Upper lobe of left lung (tissue), 6 donors: ENCODE measurements around the gene MAPK8. TPM values are rescaled to one million over a fixed set of nuclear protein-coding genes. Genes with fewer than 3 reads are reported as not detected.

Source experiments
- ATAC-seq, 2 donors: fragments of 200-7000 bp; cut with Tn5 transposase; one replicate each; pipeline ENCODE4 v1.9.1; 2022; ENCODE audit warnings: mild to moderate bottlenecking in 2 of 2, moderate library complexity in 2 of 2; ENCODE audit not compliant: low FRiP score in 2 of 2
- DNase-seq, 2 donors: peaks; one replicate each; pipeline ENCODE4 v3.0.0-alpha.2; 2019 to 2020
- H3K27ac ChIP-seq, 4 donors: fragments of 200-600 bp; sonication (generic); one replicate each; pipeline ENCODE4 v1.5.1; 2016 to 2019
- H3K27me3 ChIP-seq, 4 donors: fragments of 200-600 bp; sonication (generic); one replicate each; pipeline ENCODE4 v1.5.1; 2017 to 2019
- H3K36me3 ChIP-seq, 4 donors: fragments of 200-600 bp; sonication (generic); one replicate each; pipeline ENCODE4 v1.5.1; 2016 to 2019
- H3K4me1 ChIP-seq, 4 donors: fragments of 200-600 bp; sonication (generic); one replicate each; pipeline ENCODE4 v1.5.1; 2018 to 2019
- H3K4me3 ChIP-seq, 4 donors: fragments of 200-600 bp; sonication (generic); one replicate each; pipeline ENCODE4 v1.5.1; 2017 to 2019; ENCODE audit warnings: mild to moderate bottlenecking in 2 of 4, moderate library complexity in 1 of 4
- H3K9me3 ChIP-seq, 4 donors: fragments of 200-600 bp; sonication (generic); one replicate each; pipeline ENCODE4 v1.5.1; 2018 to 2019
- EP300 ChIP-seq, 4 donors: sonication (generic); formaldehyde crosslinking; IDR thresholded peaks; one replicate each; pipeline ENCODE4 v1.5.1; 2017; ENCODE audit warnings: antibody characterized with exemption in 4 of 4, control low read depth in 2 of 4
- POLR2A ChIP-seq, 4 donors: fragments of 450-650 bp; IDR thresholded peaks; one replicate each; pipeline ENCODE4 v1.5.1; 2016 to 2017; ENCODE audit warnings: antibody characterized with exemption in 4 of 4, mild to moderate bottlenecking in 2 of 4
- POLR2AphosphoS5 ChIP-seq, 2 donors: sonication (generic); formaldehyde crosslinking; IDR thresholded peaks; one replicate each; pipeline ENCODE4 v1.5.1; 2017; ENCODE audit warnings: antibody characterized with exemption in 2 of 2
- WGBS, 2 donors: methylation state at CpG; one replicate each; pipeline ENCODE4 v1.1.5; 2017 to 2018; 5-methylcytosine and 5-hydroxymethylcytosine counted together
- total RNA-seq, 6 donors: library from RNA; depleted of rRNA in 4 of 6; stranded (reverse); fragments of >200 nt in 4 of 6; gene quantifications; one replicate each; pipeline versions ENCODE4 v1.1.0 to v1.2.1, GENCODE V29; 2016 to 2021
- TF ChIP-seq, protein P1 (sequence below), 6 experiments: fragments of 450-650 bp in 4 of 6; fragments of 200-600 bp in 2 of 6; sonication (generic) in 2 of 6; IDR thresholded peaks; one replicate each; pipeline ENCODE4 v1.5.1; 2016 to 2019; ENCODE audit warnings: antibody characterized with exemption in 6 of 6
- donor health status: DM: no; HTN: no; CAD: no; lungs with moderate emphysema.
- donor health status: DM: no; HTN: yes; CAD: no; lungs with severe emphysema.

MAPK8 gene
- total RNA-seq, 6 donors from 2014 or later: 33.6 to 61.6 (median 46.6) TPM

DNA sequence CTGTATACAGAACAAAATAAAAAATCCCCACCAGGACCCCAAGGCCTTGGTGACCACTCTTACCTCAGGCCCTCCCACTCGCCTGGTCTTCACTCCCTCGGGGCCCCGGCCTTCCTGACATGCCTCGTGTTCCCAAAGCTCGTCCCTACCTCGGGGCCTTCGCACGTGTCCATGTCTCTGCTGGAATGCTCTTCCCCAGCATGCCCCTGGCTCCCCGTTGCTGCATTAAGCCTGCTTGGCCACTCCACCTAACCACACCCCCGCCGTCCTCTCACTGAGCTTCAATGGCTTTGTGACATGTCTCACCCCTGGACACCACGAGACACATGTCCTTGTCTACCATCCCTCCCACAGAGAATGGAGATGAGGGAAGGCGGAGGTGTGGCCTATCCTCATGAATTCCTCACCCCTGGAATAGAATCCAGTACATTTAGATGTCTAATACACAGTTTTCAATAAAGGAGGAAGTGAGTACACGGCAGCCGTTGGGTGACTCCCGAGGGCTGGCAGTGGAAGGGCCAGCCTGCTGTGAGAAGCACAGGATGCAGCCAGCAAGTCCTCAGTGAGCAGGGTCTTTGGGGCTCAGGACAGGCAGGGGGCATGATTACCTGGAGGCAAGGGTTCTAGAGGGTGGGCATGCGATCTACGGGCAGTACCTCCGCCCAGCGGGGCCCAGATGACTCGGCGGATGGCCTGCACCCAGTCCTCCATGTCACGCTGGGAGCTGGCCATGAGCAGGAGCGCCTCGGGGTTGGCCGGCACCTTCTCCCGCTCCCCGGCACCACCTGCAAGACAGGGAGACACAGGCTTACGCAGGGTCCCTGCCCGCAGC is 172.7 kb downstream of the MAPK8 start:
- 80 to 84% methylated on average over 24 to 29 of the region's 30 CpGs for WGBS, 2 donors
- ATAC-seq (no peak), DNase-seq (peak in 1 of 2 donors; percentile 75)
- H3K4me3 ChIP-seq: no peak overlapping the region
- no peaks in the 10 kb centered on the region for H3K36me3 ChIP-seq
- TF ChIP-seq, protein P1, sequence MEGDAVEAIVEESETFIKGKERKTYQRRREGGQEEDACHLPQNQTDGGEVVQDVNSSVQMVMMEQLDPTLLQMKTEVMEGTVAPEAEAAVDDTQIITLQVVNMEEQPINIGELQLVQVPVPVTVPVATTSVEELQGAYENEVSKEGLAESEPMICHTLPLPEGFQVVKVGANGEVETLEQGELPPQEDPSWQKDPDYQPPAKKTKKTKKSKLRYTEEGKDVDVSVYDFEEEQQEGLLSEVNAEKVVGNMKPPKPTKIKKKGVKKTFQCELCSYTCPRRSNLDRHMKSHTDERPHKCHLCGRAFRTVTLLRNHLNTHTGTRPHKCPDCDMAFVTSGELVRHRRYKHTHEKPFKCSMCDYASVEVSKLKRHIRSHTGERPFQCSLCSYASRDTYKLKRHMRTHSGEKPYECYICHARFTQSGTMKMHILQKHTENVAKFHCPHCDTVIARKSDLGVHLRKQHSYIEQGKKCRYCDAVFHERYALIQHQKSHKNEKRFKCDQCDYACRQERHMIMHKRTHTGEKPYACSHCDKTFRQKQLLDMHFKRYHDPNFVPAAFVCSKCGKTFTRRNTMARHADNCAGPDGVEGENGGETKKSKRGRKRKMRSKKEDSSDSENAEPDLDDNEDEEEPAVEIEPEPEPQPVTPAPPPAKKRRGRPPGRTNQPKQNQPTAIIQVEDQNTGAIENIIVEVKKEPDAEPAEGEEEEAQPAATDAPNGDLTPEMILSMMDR (IDR thresholded peaks at IDR 0.05): no peak
- TF ChIP-seq POLR2AphosphoS5 (IDR thresholded peaks at IDR 0.05) (no peak), POLR2A (IDR thresholded peaks at IDR 0.05) (no peak), EP300 (IDR thresholded peaks at IDR 0.05) (no peak)
- no peaks in the 10 kb centered on the region for H3K4me1 ChIP-seq
- no peak overlapping the region for H3K27ac ChIP-seq
- H3K9me3 ChIP-seq: no peaks in the 10 kb centered on the region
- H3K27me3 ChIP-seq: no peaks in the 10 kb centered on the region

DNA sequence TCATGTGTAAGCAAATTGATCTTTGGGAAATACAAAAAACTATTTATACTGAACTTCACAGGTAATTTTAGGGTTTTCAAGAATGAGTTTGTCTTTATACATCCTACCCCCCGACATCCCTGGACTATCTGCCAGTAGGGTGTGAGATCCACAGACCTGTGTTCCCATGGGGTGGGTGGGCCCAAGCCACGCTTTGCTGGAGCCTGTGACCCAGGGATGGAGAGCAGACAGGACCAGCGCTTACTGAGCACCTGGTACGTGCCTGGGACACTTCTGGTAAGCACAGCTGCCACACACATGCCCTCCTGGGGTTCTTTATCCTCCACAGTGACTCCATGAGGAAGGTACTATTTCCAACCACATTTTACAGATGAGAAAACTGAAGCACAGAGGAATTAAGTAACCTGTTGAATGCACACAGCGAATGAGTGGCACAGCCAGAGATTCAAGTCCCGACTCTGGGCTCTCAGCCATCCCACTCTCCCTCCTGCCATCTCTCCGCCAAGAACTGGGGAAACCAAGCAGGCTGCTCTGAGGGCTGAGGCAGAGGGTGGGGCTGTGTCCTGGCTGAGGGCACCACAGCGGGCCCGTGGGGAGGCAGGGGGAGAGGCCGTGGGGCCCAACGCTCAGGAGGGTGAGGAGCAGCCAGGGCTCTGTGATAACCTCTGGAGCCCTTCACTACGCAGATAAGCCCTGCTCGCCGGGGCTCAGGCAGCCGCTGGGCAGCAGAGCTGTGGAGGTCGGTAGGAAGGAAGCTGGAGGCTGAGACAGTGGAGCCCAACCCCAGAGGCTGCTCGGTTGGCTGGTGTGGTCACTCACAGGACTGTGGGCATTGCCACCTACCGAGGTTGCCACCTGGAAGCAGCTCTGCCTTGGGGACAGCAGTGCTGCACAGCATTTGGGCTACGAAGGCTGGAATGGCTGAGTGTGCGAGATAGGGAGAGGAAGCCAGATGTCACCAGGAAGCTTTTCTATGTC is 174.2 kb downstream of the MAPK8 start:
- no peaks in the 10 kb centered on the region for H3K36me3 ChIP-seq
- TF ChIP-seq POLR2AphosphoS5 (IDR thresholded peaks at IDR 0.05) (no peak), EP300 (IDR thresholded peaks at IDR 0.05) (no peak), POLR2A (IDR thresholded peaks at IDR 0.05) (no peak)
- TF ChIP-seq, protein P1 (IDR thresholded peaks at IDR 0.05): no peak
- H3K27ac ChIP-seq: no peak overlapping the region
- DNase-seq (peak in 1 of 2 donors; percentile 74), ATAC-seq (peak in 1 of 2 donors; percentile 23)
- no peaks in the 10 kb centered on the region for H3K9me3 ChIP-seq
- WGBS, 2 donors: 46 to 61% methylated on average over 13 to 19 of the region's 20 CpGs
- no peaks in the 10 kb centered on the region for H3K4me1 ChIP-seq
- no peaks in the 10 kb centered on the region for H3K27me3 ChIP-seq
- H3K4me3 ChIP-seq: no peak overlapping the region

DNA sequence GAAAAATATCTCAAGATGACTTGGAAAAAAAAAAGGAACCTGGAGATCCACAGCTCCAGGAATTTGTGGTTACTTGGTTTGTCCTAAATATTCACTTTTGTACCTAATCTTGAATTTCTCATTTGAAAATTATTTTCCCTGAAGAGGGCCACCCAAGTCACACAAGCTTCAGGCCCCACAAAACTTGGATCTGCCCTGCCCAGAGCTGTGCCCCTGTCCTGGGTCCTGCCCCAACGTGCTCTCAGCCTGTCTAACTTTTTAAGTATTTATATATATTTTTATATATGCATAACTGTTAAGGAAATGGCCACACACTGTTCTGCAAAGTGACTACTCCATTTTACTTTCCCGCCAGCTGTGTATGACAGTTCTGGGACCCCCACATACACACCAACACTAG is 174.9 kb downstream of the MAPK8 start:
- H3K36me3 ChIP-seq: no peaks in the 10 kb centered on the region
- TF ChIP-seq POLR2AphosphoS5 (IDR thresholded peaks at IDR 0.05): no peak
- TF ChIP-seq EP300 (IDR thresholded peaks at IDR 0.05): no peak
- TF ChIP-seq POLR2A (IDR thresholded peaks at IDR 0.05): no peak
- TF ChIP-seq, protein P1 (IDR thresholded peaks at IDR 0.05): no peak
- WGBS, 2 donors: 76 to 82% methylated on average over 2 of the region's 2 CpGs
- no peak overlapping the region for H3K27ac ChIP-seq
- H3K4me3 ChIP-seq: no peak overlapping the region
- no peak for ATAC-seq
- no peaks in the 10 kb centered on the region for H3K9me3 ChIP-seq
- no peaks in the 10 kb centered on the region for H3K27me3 ChIP-seq
- DNase-seq: no peak
- H3K4me1 ChIP-seq: no peaks in the 10 kb centered on the region

DNA sequence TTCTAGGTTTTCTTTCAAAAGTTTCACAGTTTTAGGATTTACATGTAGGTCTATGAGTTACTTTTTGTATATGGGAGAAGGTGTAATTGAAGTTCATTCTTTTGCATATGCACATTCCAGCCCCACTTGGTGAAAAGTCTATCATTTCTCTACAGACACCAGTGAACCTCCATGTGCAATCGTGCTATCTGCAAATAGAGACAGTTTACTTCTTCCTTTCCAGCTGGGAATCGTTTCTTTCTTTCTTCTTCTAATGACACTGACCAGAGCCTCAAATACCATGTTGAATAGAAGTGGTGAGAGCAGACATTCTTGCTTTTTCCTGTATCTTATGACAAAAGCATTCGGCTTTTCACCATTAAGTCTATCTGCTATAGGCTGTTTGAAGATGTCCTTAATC is 175.7 kb downstream of the MAPK8 start:
- ATAC-seq (no peak), DNase-seq (no peak)
- Histone ChIP-seq H3K36me3 (no peaks in the 10 kb centered on the region), H3K27ac (no peak overlapping the region), H3K27me3 (no peaks in the 10 kb centered on the region), H3K9me3 (no peaks in the 10 kb centered on the region), H3K4me3 (no peak overlapping the region), H3K4me1 (no peaks in the 10 kb centered on the region)
- TF ChIP-seq POLR2A (IDR thresholded peaks at IDR 0.05): no peak
- TF ChIP-seq, protein P1 (IDR thresholded peaks at IDR 0.05): no peak
- no peak for TF ChIP-seq EP300 (IDR thresholded peaks at IDR 0.05)
- no peak for TF ChIP-seq POLR2AphosphoS5 (IDR thresholded peaks at IDR 0.05)
- 70 to 76% methylated on average over 3 of the region's 3 CpGs for WGBS, 2 donors
